NCI-H748 (cell line): ENCODE measurements around the gene CLIC3.

ENCODE experiments used
- DNase-seq: peaks from one replicate; lab custom pipeline; 2025; ENCODE audit not compliant: unreplicated experiment; lab: John Stamatoyannopoulos, UW

The CLIC3 gene

DNA sequence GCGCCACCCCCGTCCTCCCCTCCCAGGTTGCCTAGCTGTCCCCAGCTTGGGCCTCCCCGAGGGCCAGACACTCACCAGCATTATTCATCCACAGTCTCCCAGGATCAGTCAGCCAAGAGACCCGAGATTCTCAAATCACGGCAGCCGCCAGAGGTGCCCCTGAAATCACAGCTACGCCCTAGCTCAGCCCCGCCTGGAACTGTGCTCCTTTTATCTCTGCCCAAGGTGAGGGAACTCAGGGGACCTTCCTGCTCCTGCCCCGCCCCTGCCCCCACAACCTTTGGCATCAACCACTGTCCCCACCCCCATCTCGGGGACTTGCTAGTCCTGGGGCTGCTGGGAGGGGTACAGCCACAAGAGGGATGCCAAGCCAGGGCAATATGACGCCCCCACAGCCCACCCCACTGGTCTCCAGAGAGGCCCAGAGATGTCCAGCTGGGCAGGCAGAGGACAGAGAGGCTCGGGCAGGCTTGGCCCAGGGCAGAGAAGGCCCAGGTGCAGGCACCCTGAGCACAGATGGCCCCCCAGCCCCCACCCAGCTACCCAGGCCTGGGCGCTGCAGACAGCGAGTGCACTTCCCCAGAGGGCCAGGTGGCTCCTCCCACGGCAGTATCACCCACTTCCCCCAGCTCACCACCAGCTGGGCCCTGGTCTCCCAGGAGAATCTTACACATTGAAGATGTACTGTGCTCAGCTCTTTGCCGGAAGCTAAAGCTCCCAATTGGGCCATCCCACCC, 35.7 kb upstream of the CLIC3 start, which contains the start of gene FUT7:
Gene FUT7, minus strand, starts transcription at position 185 of the 737 bp plus-strand sequence. Its CDS starts 97 bp downstream, at position 88.
- DNase-seq = no peak

DNA sequence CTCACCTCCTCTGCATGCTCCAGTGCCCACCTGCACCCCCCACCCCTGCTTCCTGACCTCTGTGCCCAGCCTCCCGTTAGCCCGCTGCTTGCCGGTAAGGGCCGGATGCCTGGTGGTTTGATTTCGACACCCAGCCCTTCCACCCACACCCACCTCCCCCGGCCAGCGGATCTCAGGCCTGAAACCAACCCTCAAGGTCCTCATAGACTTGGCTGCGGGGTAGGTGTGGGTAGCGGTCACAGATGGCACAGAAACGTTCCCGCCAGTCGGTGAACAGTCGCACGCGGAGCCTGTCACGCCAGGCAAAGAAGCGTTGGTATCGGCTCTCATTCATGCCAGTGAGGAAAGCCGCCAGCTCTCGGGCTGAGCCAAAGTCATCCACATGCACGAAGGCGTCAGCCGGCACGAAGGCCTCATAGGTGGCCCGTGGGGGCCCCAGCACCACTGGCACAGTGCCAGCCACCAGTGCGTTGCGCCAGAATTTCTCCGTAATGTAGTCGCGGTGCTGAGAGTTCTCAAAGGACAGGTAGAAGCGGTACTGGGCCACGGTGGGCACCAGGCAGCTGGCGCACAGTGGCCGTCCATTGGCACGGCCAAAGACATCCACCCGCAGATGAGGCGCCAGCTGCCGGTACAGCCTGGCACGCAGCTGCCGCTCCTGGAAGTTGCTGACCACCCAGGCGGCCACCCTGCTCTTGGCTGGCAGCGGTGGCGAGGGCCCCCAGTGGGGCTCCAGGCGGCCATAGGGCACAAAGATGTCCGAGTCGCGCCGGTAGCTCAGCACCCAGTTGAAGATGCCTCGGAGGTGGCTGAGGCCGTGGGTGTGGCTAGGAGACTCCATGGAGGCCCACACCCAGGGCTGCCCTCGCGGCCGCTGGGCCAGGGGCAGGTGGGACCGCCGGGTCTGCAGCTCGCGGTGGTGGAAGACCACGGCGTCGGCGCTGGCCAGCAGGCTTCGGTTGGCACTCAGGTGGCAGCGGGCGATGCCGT, 34.5 kb upstream of the CLIC3 start:
- DNase-seq = no peak

DNA sequence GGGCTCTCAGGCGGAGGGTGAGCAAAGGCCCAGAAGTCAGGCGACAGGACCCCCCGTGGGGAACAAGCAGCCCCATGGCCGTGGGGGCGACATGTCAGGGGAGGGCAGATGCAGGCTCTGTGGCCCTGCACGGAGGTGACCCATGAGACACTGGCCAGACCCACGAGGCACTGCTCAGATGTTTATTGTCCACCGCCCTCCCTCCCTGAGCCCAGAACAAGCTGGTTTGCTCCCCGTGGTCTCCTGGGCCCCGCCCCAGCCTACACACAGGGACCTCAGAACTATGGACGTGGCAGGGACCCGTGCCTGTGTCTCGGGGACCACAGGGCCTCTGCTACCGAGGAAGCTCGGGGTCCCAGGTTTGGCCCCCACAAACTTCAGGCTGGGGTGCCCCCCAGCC, 33.6 kb upstream of the CLIC3 start:
- DNase-seq = no peak

DNA sequence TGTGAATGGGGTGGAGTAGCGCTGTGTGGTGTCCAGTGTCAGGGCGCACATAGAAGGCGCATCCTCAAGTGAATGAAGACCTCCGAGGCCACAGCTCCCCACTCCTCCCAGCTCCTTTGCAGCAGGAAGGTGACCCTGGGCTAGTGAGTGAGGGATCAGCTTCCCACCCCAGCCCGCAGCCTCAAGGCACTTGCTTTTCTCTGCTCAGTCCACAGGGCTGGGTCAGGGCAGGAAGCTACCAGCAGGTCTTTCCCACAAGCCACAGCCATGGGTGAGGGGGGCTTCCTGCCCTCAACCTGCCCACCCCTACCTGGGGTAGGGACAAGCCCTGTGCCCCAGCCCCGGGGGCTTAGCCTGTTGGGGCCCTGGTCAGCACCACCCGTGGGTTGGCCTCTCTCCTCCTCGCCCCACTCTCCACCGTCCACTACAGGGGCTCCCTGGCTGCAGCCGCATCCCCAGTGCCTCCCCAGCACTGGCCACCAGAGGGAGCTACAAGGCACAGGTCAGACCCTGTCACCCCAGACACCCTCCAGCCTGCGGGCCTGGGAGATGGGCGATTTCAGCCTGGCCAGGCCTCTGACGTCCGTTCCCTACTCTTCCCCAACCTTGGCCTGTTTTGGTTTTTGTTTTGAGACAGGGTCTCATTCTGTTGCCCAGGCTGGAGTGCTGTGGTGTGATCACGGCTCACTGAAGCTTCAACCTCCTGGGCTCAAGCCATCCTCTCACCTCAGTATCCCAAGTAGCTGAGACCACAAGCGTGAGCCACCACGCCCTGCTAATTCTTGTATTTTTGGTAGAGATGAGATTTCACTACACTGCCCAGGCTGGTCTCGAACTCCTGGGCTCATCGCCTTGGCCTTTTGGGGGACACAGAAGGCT, 32.9 kb upstream of the CLIC3 start:
- DNase-seq = peak; percentile 72

DNA sequence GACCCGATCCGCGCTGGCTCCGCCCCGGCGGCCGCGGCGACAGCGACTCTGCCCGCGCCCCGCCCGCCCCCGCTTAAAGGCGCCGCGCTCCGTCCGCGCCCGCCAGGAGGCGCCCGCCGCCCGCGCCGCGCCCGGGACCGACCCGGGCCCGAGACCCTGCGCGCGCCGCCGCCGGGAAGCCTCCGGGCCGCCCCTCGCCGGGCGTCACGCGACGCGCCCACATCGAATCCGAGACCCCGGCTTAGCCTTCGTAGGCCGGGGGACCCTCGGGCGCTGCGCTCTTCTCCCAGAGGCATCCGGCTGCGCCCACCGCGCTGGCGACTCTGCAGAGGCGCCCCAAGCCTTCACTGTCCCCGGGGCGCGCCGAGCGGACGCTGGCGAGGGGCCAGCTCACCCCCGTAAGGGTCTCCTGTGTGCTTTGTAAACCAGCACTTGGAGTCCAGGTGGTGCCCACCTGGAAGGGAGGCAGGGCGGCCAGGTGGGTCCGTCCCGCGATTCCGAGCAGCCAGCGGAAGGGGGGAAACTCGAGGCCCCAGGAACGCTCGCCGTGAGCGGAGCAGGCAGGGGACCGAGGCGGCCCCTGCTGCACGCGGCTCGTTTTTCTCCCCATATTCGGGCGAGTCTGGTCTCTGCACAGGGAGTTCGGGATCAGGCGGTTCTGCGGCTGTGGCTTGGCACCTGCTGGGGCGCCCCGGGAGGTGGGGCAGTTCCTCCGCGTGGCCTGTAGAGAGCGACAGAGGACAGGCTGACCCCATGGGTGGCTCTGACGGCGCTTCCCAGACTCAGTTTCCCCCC, 32.1 kb upstream of the CLIC3 start:
- DNase-seq = peak; percentile 76

DNA sequence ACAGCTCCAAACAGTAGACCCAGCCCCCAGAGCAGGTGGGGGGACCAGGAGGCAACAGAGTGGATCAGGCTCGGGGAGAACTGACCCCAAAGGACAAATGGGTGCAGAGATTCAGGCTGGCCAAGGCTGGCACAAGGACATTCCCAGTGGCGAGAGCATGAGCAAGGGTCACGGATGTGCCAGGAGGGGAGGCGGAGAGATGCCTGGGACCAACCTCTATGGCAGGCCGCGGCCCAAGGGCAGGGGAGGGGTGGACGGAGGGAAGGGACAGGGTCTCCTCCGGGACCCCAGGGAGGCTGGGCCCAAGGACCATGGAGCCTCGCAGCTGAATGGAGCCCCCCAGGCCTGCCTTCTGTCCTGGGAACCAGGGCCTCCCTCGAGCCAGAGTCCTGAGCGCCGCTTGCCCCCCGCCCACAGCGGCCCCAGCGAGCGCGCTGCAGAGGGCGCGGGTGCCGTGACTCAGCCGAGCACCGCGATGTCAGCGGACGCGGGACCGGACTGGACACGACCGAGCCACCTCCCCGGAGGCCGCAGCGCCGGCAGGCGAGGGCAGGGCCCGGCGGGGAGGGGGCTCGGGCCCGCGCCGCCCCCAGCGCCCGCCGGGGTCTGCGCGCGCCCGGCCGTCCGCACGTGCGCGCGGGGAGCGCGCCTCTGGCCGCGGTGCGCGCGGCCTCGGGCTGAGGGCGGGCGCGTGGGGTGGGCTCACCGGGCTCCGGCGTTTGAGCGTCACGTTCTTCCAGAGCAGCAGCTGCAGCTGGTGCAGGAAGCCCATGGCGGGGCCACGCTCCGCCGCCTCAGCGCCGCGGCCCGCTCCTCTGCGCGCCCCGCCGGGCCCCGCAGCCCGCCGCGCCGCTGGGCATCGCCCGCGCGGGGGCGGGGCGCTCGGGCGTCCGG, 31.2 kb upstream of the CLIC3 start, which contains the start of gene ABCA2:
Gene ABCA2, minus strand, starts transcription at position 869 of the 894 bp plus-strand sequence. Its CDS starts 97 bp downstream, at position 772.
- DNase-seq = peak; percentile 60

DNA sequence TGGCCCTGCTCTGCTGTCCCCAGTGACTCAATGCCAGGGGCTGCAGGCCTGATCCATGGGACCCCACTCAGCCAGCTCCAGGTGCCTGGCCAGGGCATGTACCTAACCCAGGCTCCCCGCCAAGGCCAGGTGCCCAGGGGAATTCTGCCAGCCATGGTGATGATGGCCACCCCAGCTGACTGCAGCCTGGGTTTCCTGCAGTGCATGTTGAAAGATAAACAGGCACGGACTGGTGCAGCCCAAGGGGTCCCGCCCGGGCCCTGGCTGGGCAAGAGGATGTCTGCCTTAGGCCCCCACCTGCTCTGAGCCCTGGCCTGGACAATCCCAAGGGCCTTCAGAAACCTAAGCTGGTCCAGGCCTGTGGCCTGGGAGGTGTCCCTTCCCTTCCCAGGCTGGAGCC, 30.5 kb upstream of the CLIC3 start:
- no peak for DNase-seq

DNA sequence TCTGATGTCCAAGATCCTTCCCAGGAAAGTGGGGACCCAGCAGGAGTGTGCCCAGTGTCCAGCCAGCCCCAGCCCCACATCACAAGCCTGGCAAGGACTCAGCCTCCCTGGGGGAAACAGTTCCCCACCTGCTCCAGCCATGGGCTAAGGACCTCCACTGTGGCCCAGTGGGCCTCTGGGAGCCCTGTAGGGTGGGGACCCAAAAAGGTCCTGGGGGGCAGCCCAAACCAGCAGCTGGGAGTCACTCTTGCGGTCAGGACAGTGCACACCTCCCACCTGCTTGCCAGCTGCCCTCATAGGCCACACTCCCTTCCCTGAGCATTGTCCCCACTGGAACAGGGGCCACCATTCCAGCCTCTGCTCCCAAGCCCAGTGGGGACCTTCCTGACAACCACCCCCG, 30.0 kb upstream of the CLIC3 start:
- DNase-seq = no peak

DNA sequence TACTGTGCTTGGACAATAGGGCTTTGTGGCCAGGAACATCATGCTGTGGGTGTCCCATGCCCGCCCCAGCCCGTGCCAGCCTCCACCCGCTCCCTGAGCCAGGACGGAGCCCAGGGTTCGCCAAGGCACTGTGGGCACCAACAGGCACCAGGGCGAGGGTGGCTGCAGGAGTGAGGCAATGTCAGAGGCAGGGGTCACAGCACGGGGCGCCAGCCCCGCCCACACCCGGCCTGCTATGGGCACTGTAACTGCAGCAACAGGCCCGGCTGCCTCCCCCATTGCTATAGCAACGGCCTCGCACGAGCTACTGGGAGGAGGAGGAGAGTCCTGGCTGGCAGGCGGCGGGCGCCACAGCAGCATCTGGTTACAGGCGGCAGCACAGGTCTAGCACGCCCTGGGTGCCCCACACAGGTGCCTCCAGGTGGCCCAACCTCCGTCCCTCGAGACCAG, 29.2 kb upstream of the CLIC3 start:
- DNase-seq = peak; percentile 94

DNA sequence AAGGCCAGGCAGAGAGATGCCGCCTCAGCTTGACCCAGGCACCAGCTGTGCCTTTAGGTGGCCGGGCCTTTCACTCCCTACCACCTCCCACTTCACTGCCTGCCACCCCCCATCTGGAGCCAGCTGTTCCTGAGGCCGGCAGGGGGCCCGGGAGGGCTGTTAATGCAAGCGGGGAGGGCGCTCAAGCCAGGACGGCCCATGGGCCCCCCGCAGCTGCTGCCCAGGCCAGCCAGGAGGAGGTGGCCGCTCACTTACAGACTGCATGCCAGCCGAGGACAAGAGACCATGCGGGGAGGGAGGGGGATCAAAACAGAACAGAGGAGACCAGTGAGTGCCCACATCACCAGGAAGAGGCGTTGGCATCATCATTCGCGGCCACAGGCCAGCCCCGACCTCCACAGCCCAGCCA, 27.2 kb upstream of the CLIC3 start:
- no peak for DNase-seq

DNA sequence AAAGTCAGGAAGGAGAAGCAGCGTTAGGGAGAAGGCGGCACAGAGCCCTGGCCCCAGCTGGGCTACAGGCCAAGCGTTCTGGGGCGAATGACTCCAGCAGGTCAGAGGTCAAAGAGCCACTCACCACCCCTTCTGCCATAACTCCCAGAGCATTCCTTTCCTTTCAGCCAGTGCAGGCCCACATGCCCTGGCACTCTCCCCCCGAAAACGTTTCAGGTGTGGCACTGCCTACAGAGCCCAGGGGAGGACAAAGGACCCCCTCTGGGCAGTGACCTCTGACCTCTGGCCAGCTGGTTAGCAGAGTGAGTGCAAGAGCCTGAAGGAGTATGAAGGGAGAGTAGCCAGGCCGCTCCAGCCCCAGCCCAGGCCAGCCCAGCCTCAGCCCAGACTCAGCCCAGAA, 26.8 kb upstream of the CLIC3 start:
- DNase-seq = no peak

DNA sequence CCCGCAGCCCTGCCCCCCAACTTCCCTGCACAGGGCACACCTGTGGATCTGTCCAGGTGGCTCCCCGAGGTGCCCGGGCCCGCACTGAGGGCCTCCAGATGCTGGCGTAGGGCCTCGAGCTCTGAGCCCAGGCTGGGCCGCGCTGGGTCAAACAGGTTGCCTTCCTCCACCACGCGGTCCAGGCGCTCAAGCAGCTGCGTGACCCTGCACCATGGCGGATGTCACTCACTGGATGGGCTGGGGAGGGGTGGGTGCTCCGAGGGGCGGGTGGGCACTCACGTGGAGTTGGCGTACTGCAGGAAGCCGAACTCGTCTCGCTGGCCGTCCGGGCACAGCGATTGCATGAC, 26.3 kb upstream of the CLIC3 start:
- no peak for DNase-seq

DNA sequence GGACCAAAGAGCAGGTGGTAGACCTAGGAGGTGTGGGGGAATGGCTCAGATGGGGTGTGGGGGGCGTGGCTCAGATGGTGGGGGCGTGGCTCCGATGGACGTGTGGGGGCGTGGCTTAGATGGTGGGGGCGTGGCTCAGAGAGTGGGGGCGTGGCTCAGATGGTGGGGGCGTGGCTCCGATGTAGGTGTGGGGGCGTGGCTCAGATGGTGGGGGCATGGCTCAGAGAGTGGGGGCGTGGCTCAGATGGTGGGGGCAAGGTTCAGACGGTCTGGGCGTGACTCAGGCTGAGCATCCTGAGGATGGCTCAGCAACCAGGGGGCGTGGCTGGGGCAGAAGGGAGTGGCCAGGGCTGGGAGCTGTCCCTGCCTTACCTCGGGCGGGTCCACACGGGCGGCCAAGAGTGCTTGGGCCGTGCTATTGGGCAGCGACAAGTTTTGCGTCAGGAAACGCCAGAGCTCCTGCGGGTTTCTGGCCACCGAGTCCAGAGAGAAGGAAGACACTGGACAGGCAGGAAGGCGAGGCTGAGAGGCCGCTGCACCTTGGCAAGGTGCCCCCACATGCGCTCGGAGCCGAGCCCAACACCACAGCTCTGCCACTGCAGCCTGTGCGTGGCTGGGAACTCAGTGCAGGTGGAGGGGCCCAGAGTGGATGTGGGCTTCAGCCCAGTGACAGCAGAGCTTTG, 25.8 kb upstream of the CLIC3 start:
- DNase-seq = peak; percentile 84

DNA sequence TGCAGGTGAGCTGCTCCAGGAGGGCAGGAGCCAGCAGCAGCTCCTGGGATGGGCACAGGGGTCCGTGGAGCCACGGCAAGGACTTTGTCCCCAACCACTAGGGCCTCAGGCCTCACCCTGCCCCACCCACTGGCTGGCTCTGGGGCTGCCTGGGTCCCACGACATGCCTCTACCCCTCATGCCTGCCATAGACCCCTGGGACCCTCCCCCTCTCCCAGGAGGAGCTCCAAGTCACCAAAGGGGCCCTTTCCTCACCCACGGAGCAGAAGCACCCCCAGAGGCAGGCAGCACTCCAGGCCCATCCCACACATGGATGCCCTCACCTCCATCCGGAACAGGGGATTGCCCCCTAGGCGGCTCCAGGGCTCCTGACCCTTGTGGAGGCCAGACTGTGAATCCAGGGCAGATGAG, 25.2 kb upstream of the CLIC3 start:
- DNase-seq = no peak

DNA sequence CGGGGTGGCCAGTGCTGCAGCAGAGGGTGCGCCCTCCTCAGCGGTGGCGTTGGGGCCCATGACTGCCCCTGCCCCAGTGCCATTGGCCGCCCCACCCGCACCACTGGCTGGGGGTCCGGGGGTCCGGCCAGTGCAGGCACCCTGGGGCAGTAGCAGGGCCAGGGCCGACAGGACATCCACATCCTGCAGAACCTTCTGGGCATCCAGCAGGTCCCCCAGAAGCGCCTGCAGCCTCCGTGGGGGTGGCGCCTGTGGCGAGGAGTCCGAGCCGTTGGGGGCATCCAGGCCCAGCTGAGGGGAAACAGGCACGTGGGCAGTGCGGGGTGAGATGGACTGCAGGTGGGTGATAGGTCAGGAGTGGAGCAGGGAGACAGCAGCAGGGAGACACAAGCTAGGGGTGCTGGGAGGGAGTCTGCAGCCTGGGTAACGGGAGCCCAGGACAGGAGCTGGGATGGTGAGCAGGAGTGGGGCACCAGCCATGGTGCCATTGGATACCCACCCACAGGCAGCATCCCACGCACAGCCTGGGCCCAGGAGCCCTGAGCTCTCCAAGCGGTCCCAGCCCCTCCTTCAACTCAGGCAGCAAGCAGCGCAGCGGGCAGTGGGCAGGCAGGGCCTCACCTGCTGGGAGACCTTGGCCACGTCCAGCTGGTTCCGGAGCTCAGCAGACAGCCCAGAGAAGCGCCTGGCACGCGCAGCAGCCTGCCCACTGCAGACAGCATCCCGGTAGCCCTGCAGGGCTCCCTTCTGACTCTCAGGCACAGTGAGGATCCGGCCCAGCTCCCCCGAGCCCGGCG, 24.6 kb upstream of the CLIC3 start:
- DNase-seq = no peak

DNA sequence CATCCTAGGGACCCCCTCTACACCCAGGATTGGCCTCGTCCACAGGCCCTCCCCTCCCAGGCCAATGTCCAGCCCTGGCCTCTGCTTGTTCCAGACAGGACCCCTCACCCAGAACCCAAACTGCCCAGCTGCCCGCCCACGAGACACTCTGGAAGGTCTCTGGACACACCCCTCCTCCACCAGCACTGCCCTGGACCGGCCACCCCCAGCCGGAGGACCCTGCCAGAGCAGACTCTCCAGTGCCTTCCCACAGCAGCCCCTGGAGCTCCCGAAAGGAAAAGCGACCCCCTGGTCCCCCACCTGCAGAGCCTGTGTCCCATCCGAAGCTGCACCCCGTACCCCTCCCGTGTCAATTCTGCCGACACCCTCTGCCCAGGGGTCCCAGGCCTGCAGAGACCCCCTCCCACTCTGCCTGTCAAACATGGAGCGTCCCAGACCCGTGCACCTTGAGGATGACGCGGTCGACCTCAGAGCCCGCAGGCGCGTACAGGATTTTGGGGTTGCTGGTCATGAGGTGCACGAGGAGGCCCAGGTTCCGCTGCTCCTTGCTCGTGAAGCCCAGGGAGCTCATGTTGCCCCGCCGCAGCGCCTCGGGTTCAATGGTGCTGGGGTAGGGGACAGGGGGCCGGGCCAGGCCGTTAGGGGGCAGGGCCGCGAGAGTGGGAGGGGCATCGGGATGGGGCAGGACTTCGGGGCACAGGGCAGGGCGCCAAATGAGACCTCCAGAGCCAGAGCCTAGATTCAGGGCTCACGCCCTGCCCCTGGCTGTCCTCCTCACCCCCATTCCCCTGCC, 23.7 kb upstream of the CLIC3 start:
- no peak for DNase-seq
